ENCODE results near the gene EDN2. TPM values are rescaled to one million over a fixed set of nuclear protein-coding genes. Genes with fewer than 3 reads are reported as not detected.

Gene EDN2
- total RNA-seq, 1 donor from 2014 or later: not detected

- DNase-seq (ENCODE audit: low read depth): no peak
Observed at GRCh38 chr1:41529621-41530395, 45.3 kb upstream of the EDN2 start.

GRCh38 chr1:41528726-41529605 lies 44.5 kb upstream of the EDN2 start:
- TF ChIP-seq CTCF (IDR thresholded peaks at IDR 0.05; ENCODE audit: insufficient read depth, low read length, poor library complexity, severe bottlenecking): no peak

More at GRCh38 chr1:41529621-41530395, 45.3 kb upstream of the EDN2 start:
- Histone ChIP-seq H3K27me3 (ENCODE audit: control insufficient read depth, insufficient read depth, low read length) (no peaks in the 10 kb centered on the region), H3K36me3 (ENCODE audit: control insufficient read depth, insufficient read depth, low read length) (no peaks in the 10 kb centered on the region), H3K4me3 (ENCODE audit: low read depth, low read length) (no peak overlapping the region)
- TF ChIP-seq CTCF (IDR thresholded peaks at IDR 0.05; ENCODE audit: insufficient read depth, low read length, poor library complexity, severe bottlenecking): no peak

GRCh38 chr1:41528106-41528505 lies 43.6 kb upstream of the EDN2 start:
- no peak for TF ChIP-seq CTCF (IDR thresholded peaks at IDR 0.05; ENCODE audit: insufficient read depth, low read length, poor library complexity, severe bottlenecking)
- H3K36me3 ChIP-seq (ENCODE audit: control insufficient read depth, insufficient read depth, low read length): no peaks in the 10 kb centered on the region
- no peak overlapping the region for H3K4me3 ChIP-seq (ENCODE audit: low read depth, low read length)
- no peaks in the 10 kb centered on the region for H3K27me3 ChIP-seq (ENCODE audit: control insufficient read depth, insufficient read depth, low read length)
- no peak for DNase-seq (ENCODE audit: low read depth)

More at GRCh38 chr1:41528726-41529605, 44.5 kb upstream of the EDN2 start:
- Histone ChIP-seq H3K27me3 (ENCODE audit: control insufficient read depth, insufficient read depth, low read length) (no peaks in the 10 kb centered on the region), H3K36me3 (ENCODE audit: control insufficient read depth, insufficient read depth, low read length) (no peaks in the 10 kb centered on the region), H3K4me3 (ENCODE audit: low read depth, low read length) (no peak overlapping the region)
- no peak for DNase-seq (ENCODE audit: low read depth)

GRCh38 chr1:41526956-41527561 lies 42.6 kb upstream of the EDN2 start:
- Histone ChIP-seq H3K36me3 (ENCODE audit: control insufficient read depth, insufficient read depth, low read length) (no peaks in the 10 kb centered on the region), H3K27me3 (ENCODE audit: control insufficient read depth, insufficient read depth, low read length) (no peaks in the 10 kb centered on the region), H3K4me3 (ENCODE audit: low read depth, low read length) (no peak overlapping the region)
- TF ChIP-seq CTCF (IDR thresholded peaks at IDR 0.05; ENCODE audit: insufficient read depth, low read length, poor library complexity, severe bottlenecking): no peak
- no peak for DNase-seq (ENCODE audit: low read depth)

DNA sequence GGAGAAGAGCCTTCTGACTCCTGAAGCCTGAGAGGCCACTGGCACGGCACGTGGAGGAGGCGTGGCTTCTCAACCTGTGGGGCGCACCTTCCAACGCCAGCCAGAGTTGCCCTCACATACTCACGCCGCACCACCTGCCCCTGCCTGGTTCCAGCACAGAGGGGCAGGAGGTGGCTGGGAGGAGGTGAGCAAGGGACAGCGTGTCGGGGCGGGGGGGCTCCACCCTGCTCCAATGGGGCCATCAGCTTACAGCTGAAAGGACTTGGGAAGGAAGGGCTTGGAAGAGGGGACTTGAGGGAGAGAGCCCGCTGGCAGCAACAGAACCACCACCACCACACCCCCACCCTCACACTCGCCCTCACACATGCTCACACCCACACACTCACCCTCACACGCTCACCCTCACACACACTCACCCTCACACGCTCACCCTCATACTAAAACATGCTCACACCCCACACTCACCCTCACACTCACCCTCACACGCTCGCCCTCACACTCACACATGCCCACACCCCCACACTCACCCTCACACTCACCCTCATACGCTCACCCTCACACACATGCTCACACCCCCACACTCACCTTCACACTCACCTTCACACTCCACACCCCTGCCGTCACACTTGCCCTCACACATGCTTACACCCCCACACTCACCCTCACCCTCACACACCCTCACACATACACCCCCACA lies 41.6 kb upstream of the EDN2 start:
- H3K36me3 ChIP-seq (ENCODE audit: control insufficient read depth, insufficient read depth, low read length): no peaks in the 10 kb centered on the region
- no peak for DNase-seq (ENCODE audit: low read depth)
- no peak for TF ChIP-seq CTCF (IDR thresholded peaks at IDR 0.05; ENCODE audit: insufficient read depth, low read length, poor library complexity, severe bottlenecking)
- H3K27me3 ChIP-seq (ENCODE audit: control insufficient read depth, insufficient read depth, low read length): no peaks in the 10 kb centered on the region
- no peak overlapping the region for H3K4me3 ChIP-seq (ENCODE audit: low read depth, low read length)

Data from kidney epithelial cell (primary cell).